HG02973 (cell line): ENCODE measurements around the gene HSD17B14.
"Not testable (repeated sequence)": the region's sequence is repeated elsewhere in the genome, so short reads cannot be mapped to it uniquely, and the experiment has no call there.

Experiments
- ATAC-seq: cut with Tn5 transposase; IDR thresholded peaks from one replicate; pipeline ENCODE4 v1.9.1; 2021; ENCODE audit warnings: moderate library complexity; ENCODE audit not compliant: unreplicated experiment

The HSD17B14 gene

DNA sequence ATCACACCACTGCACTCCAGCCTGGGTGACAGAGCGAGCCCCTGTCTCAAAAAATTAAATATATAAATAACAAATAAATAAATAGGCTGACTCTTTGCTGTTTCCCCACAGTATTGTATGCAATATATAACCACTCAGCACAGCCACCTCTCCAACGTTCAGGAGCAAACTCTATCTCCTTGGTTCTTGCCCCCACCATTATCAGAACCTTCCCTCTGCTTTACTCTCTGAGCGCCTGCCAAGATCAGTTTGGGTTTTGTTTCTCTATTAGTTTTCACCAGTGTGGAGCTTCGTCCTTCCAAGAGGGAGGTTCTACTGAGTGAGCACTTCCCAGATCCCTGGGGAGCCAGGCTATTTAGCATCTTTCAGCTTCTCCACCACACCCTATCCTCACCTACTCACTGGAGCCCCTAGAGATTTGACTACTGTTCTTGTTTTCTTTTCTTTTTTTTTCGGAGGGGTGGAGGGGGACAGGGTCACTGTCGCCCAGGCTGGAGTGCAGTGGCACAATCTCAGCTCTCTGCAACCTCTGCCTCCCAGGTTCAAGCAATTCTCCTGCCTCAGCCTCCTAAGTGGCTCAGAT, 68.0 kb downstream of the HSD17B14 start:
- ATAC-seq = not testable (repeated sequence)

DNA sequence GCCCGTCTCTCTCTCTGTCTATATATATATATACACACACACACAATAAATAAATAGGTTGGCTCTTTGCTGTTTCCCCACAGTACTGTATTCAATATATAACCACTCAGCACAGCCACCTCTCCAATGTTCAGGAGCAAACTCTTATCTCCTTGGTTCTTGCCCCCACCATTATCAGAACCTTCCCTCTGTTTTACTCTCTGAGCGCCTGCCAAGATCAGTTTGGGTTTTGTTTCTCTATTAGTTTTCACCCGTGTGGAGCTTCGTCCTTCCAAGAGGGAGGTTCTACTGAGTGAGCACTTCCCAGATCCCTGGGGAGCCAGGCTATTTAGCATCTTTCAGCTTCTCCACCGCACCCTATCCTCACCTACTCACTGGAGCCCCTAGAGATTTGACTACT, 70.5 kb downstream of the HSD17B14 start:
- ATAC-seq = not testable (repeated sequence)
